Spleen (tissue), 10 donors: ENCODE measurements around the gene KLF14. TPM values are rescaled to one million over a fixed set of nuclear protein-coding genes. Genes with fewer than 3 reads are reported as not detected.

Source experiments
- polyA plus RNA-seq, 3 donors: library from polyadenylated mRNA; stranded (reverse); fragments of 200-250 nt; gene quantifications; one replicate each; pipeline ENCODE4 v1.2.1, GENCODE V29; 2013
- total RNA-seq, 7 donors: library from RNA; depleted of rRNA in 3 of 7; stranded (reverse); fragments of >200 nt in 3 of 7; fragmentation: NEBNext Ultra II Directional in 4 of 7; extraction: Animal tissue kit (Norgen Biotek cat#: 25700) in 4 of 7; gene quantifications; one replicate each; pipeline versions ENCODE4 v1.1.0 to v1.2.1, GENCODE V29; 2016 to 2021
- donor health status: healthy with polysubstance abuse.
- donor health status: DM: no; HTN: no; CAD: no; lungs with moderate emphysema.
- donor health status: DM: no; HTN: no; CAD: no.
- donor health status: Bipolar disorder and iron deficiency.
- donor health status: healthy.
- donor health status: DM: no; HTN: no; CAD: no.
- donor health status: DM: yes; HTN: yes; CAD: no.

KLF14 gene
- total and polyA plus RNA-seq, 10 donors: 0.05 to 1.8 (median 0.90) TPM

Other genes with a start within 250 kb of the KLF14 start
- 100 to 1,000 TPM in 5 of 7 donors, 10 to 100 TPM in 2; 45.1 to 198 (median 151) TPM for gene MEST, start 242.1 kb downstream of the KLF14 start, total RNA-seq
- gene MEST, start 242.1 kb downstream of the KLF14 start, polyA plus RNA-seq: 10 to 100 TPM; 11.2 to 24.6 (median 11.2) TPM
- gene COPG2, start 65.5 kb downstream of the KLF14 start, total RNA-seq: 10 to 100 TPM; 13.1 to 25.1 (median 19.4) TPM
- 1 to 10 TPM; 5.8 to 7.8 (median 7.0) TPM for gene COPG2, start 65.5 kb downstream of the KLF14 start, polyA plus RNA-seq
- not detected for gene TSGA13, start 47.7 kb downstream of the KLF14 start, total RNA-seq
- gene TSGA13, start 47.7 kb downstream of the KLF14 start, polyA plus RNA-seq: not detected